GM21447 (cell line): ENCODE results near the gene MRPS12.
"Not testable (repeated sequence)": the region's sequence is repeated elsewhere in the genome, so short reads cannot be mapped to it uniquely, and the experiment has no call there.

ENCODE experiments used
- ATAC-seq: cut with Tn5 transposase; IDR thresholded peaks from one replicate; pipeline ENCODE4 v1.9.1; 2021; ENCODE audit not compliant: unreplicated experiment

The MRPS12 gene

DNA sequence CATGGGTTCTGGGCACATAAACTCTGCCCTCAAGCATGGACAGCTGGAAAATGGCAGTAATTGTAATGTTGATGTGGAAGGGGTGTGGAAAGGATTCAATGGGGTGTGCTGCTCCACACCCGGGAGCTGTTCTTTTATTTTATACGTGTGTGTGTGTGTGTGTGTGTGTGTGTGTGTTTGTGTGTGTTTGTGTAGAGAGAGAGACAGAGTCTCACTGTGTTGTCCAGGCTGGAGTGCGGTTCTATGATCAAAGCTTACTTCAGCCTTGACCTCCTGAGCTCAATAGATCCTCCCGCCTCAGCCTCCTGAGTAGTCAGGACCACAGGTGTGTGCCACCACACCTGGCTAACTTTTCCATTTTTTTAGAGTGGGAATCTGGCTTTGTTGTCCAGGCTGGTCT, 2.8 kb downstream of the MRPS12 start:
- ATAC-seq, result no peak

DNA sequence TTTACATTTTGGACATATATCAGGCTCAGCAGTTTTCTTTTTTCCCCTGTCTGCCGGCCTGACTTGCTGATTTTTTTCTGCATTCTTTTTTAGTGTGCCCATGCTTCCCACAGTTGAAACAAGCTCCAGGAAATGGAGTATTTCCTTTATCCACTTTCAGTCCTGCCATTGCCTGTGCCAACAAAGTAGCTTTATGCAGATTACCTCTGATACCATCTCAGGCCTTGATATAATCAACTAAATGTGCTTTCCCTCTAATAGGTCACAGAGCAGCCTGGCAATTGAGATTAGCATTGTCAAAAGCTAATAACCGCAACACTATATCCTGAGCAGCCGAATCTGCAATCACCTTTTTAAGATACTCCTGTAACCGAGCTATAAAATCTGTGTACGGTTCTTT, 9.2 kb downstream of the MRPS12 start:
- ATAC-seq, result no peak

DNA sequence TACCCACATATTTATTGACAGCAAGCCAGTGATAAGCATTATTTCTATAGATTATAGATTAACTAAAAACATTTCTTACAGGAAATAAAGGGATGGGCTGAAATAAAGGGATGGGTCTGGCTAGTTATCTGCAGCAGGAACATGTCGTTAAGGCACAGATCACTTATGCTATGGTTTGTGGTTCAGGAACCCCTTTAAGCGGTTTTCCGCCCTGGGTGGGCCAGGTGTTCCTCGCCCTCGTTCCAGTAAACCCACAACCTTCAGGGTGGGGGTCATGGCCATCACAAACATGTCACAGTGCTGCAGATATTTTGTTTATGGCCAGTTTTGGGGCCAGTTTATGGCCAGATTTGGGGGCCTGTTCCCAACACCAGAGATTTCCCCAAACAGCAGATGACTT, 10.7 kb downstream of the MRPS12 start:
- ATAC-seq, result not testable (repeated sequence)

DNA sequence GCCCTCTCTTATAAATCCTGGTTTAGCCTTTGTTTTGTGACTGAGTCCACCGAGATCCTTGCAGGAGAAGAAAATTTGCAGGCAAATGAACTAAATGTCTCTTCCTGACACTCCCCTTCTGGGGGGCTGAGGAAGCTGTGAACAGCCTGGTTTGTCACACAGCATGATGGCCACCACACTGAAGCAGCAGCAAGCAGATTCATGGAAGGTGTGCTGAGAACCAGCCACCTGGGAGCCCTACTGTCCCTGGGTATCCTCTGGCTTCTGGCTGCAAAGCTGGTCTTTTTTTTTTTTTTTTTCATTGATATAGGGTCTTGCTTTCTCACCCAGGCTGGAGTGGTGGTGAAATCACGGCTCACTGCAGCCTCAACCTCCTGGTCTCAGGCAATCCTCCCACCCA, 11.2 kb downstream of the MRPS12 start:
- no peak for ATAC-seq

DNA sequence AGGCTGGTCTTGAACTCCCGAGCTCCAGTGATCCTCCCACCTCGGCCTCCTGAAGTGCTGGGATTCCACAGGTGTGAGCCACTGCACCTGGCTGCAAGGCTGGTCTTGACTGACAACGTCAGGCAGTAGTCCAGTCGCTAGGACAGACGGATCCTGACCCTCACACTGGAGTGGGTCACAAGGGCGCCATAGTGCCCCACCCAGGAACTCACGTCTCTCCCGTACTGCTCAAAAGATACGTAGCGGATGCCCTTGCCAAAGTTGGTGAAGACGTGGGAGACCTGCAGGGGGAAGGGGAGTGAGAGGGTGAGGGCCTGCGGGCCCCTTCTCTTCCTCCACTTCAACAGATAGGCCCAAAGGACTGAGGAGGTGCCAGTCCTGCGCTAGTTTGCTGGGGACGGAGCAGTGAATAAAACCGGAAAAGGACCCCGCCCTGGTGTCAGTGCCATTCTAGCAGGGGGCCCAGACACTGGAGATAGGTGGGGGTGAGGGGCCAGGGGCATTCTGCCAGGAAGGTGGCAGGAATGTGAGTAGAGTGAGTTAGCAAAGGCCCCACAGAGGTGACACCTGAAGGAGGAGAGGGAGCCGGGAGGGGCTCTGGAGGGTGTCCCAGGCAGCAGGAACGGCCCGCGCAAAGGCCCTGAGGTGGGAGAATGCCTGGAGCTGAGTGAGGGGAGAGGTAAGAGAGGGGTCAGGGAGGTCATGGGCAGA, 11.9 kb downstream of the MRPS12 start:
- no peak for ATAC-seq

GRCh38 chr19:38944981-38945506, 14.3 kb downstream of the MRPS12 start:
- ATAC-seq, result no peak

- no peak for ATAC-seq
These were observed 15.0 kb downstream of the MRPS12 start for GRCh38 chr19:38945562-38946228.

DNA sequence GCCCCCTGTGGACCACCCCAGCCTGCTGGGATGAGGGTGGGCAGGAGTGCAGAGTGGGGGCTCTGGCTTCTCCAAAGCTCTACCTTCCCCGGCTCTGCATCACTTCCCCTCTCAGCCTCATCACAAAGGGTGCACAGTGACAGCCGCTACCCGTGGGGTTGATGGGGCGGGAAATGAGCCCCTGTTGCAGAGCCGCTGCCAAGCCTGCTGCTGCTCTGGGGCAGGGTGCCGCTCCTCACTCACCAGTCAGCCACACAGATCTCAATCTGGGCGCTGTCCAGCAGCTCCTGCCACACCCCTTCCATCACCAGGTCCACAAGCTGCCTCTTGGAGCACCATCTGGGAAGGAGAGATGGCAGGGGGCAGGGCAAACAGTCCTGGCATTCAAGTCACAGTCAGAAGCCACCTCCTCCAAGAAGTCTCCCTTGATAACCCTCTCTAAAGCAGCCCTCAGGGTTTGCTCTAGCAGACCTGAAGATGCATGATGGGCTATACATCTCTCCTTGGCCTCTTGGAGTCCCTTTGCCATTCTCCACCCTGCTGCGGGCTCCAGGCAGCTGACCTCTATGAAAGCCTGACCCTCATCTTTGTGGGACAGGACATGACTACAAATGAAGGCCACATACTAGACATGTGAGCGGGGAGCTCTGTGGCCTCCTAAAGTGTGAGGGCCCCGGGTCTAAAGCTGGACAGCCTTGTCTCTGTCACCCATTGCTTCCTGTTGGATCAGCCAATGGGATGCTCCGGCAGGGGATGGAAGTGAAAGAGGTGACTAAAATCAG, 15.7 kb downstream of the MRPS12 start:
- no peak for ATAC-seq

GRCh38 chr19:38949580-38950367, 19.0 kb downstream of the MRPS12 start:
- ATAC-seq, result no peak

DNA sequence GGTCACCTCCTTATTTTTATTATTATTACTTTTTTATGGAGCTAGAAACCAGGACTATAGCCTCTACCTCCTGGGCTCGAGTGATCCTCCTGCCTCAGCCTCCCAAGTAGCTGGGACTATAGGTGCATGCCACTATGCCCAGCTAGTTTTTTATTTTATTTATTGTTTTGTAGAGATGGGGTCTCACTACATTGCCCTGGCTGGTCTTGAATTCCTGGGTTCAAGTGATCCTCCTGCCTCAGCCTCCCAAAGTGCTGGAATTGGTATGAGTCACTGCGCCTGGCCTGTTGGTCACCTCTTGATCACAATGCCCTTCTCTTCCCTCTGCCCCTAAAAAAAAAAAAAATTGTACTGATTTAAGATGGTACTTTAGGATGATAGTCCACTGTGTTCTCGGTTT, 20.4 kb downstream of the MRPS12 start:
- ATAC-seq, result no peak

DNA sequence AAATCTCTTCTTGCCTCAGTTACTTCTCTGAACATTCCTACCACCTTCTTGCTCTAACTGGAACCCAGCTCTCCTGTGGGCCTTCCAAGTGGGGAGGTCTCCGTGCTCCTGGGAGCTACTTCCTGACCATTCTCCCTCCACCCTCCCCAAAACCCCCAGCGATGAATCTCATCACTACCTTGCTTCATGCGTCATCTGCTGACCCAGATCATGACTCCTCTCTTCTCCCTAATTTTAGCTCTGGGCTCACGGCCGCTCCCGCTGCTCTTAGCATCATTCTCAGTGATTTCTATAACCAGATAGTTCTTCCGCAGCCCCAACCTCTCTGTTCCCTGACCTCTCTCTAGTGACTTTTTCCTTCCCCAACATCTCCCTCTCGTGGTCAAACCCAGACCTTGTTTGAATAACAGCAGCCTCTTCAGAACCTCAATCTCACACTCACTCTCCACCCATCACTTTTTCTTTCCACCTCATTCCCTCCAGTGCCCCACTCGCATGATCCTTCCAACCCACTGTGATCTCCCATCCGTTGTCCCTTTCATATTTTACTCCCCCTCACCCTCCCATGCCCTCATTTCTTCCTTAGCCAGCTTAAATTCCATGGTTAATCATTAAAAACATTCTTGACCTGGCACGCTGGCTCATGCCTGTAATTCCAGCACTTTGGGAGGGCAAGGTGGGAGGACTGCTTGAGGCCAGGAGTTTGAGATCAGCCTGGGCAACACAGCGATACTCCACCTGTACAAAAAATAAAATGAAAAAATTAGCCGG, 21.8 kb downstream of the MRPS12 start:
- ATAC-seq, result no peak

DNA sequence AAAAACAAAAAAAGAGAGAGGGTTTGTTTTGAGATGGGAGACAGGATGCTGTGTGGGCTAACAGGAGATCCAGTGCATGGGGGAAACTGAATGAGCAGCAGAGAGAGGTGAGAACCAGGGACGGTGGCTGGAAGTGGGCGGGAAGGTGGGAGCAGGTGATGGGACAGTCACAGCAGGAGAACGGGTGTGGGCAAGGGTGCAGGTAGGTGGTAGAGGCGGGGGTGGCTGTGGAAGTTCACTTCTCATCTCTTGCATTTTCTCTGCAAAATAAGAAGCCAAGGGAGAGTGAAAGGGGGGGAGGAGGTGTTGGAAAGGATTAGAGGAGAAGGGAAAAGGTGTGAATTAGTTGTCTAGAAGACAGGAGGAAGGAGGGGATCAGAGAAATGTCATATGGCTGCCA, 22.9 kb downstream of the MRPS12 start:
- no peak for ATAC-seq

- no peak for ATAC-seq
These were observed 25.5 kb downstream of the MRPS12 start for GRCh38 chr19:38956264-38956663.

GRCh38 chr19:38958301-38958700, 27.6 kb downstream of the MRPS12 start:
- ATAC-seq, result no peak

DNA sequence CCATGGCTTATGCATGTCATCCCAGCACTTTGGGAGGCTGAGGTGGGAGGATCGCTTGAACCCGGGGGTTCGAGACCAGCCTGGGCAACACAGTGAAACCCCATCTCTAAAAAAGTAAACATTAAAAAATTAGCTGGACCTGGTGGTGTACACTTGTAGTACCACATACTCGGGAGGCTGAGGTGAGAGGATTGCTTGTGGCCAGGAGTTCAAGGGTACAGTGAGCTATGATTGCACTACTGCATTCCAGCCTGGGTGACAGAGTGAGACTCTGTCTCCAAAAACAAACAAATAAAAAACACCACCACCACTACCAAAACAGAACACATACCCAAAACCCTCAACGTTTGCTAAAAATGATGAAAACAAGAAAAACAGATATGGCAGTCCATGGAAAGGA, 28.9 kb downstream of the MRPS12 start:
- no peak for ATAC-seq

DNA sequence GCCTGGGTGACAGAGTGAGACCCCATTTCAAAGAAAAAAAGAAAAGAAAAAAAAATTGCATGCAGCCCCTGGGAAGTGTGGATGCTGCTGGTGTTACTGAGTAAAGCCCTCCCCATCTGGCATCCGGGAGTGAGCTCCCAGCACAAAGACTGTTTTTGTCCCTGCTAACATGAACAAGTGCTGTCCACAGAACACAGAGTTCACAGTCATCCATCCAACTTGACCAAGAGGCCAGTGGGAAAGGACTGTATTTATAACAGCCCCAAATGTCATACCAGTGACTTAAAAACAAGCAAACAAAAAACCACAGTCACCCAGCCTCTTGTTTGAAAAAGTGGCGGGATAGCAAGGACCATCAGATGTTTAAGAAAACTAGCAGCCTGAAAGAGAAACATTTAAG, 34.0 kb downstream of the MRPS12 start:
- no peak for ATAC-seq

GRCh38 chr19:38966149-38966548, 35.4 kb downstream of the MRPS12 start:
- not testable (repeated sequence) for ATAC-seq

DNA sequence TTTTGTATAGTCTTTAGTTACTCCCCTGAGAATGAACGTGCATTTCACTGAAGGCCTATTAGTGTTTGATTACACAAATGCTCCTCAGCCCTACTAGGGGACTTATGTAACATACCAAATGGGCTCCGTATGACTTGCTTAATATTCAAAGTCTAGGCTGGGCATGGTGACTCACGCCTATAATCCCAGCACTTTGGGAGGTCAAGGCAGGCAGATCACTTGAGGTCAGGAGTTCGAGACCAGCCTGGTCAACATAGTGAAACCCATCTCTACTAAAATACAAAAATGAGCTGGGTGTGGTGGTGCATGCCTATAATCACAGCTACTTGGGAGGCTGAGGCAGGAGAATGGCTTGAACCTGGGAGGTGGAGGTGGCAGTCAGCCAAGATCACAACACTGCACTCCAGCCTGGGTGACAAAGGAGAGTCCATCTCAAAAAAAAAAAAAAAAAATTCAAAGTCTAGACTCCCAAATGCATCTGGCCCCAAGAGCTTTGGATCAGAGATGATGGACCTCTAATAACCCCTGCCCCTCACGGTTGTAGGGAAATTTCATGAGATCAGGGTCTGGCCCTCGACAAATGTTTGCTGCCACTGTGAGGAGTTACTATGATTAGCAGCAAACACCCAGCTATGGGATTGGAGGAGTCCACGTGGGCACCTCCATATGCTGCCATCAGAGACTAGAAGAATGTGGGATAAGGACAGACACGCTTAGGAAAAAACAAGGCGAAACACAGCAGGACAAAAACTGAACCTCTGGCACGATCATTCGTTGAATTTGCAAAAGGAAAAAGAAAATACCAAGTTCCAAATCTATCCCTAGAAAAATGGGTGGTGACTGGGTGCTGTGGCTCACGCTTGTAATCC, 40.2 kb downstream of the MRPS12 start:
- no peak for ATAC-seq

GRCh38 chr19:38971672-38972071, 40.9 kb downstream of the MRPS12 start:
- no peak for ATAC-seq
